ENCODE measurements around the gene MYBPH. TPM values are rescaled to one million over a fixed set of nuclear protein-coding genes. Genes with fewer than 3 reads are reported as not detected.

Gene MYBPH
- total RNA-seq, 2 donors from 2014 or later = not detected

DNA sequence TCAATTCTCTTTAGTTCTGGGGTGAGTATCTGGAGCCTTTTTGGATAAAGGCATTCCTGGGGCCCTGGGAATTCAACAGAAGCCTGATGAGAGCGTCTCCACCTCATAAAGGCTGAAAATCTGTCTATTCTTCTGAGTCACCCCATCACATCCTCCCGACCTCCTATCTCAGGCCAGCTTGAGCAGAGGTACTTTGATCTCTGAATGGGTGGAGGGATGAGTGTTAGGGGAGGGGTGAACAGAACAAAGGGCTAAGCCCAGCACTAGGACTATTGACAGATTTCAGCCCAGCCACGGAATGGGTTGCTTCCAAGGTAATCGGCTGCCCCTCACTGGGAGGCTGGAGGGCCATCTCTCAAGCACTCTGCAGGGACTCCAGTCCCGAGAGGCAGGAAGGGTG lies 2.5 kb upstream of the MYBPH start:
- Histone ChIP-seq H3K27ac (no peak overlapping the region), H3K27me3 (no peaks in the 10 kb centered on the region), H3K4me1 (peaks cover 0 to 11% of the 10 kb centered on the region in 2 donors), H3K9me3 (no peaks in the 10 kb centered on the region), H3K4me3 (no peak overlapping the region), H3K36me3 (no peaks in the 10 kb centered on the region)
- no peak for DNase-seq (ENCODE audit: low spot score)
- TF ChIP-seq, protein P1, sequence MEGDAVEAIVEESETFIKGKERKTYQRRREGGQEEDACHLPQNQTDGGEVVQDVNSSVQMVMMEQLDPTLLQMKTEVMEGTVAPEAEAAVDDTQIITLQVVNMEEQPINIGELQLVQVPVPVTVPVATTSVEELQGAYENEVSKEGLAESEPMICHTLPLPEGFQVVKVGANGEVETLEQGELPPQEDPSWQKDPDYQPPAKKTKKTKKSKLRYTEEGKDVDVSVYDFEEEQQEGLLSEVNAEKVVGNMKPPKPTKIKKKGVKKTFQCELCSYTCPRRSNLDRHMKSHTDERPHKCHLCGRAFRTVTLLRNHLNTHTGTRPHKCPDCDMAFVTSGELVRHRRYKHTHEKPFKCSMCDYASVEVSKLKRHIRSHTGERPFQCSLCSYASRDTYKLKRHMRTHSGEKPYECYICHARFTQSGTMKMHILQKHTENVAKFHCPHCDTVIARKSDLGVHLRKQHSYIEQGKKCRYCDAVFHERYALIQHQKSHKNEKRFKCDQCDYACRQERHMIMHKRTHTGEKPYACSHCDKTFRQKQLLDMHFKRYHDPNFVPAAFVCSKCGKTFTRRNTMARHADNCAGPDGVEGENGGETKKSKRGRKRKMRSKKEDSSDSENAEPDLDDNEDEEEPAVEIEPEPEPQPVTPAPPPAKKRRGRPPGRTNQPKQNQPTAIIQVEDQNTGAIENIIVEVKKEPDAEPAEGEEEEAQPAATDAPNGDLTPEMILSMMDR (IDR thresholded peaks at IDR 0.05) = no peak

DNA sequence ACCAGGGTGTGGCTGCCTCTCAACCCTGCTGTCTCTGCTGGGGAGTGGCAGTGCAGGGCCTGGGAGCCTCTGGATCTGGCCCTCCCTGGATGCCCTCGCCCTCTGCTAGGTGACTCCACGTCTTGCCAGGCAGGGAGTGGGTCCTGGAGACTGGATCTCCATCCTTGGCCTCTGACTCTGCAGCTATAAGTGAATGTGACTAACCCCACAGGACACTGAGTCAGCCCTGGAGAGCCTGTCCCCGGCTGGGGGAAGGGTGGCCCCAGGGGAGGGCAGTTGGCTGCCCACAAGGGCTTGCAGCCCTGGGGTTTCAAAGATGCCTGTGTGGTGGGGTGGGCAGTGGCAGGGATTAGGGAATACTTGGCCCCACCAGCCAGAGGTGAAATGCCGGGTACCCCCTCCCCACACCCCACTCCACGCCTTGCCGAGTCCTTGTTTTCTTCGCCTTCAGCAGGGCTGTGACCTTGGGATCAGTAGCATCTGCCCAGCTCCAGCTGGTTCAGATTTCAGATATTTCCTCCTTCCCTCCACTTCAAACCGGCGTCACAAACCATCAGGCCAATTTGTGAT lies 1.9 kb upstream of the MYBPH start:
- TF ChIP-seq, protein P1 (IDR thresholded peaks at IDR 0.05) = no peak
- Histone ChIP-seq H3K36me3 (no peaks in the 10 kb centered on the region), H3K27ac (no peak overlapping the region), H3K27me3 (no peaks in the 10 kb centered on the region), H3K9me3 (no peaks in the 10 kb centered on the region), H3K4me1 (peaks cover 0 to 16% of the 10 kb centered on the region in 2 donors), H3K4me3 (no peak overlapping the region)
- no peak for DNase-seq (ENCODE audit: low spot score)

DNA sequence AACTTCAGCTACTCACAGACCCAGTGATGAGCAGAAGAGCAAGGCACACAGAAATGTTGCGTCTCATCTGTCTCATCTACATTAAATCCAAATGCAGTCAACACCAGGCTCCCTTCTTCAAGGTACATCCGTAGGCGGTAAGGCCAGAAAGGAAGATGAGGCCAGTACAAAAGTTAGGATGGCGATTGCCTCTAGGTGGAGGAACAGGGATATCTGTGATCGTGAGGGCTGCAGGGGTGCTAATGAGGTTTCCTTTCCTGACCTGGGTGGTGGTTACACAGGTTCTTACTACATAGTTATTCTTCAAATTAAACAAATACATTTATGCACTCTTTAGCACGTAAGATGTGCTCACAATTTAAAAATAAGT lies 1.4 kb upstream of the MYBPH start:
- Histone ChIP-seq H3K4me1 (peaks cover 0 to 19% of the 10 kb centered on the region in 2 donors), H3K36me3 (no peaks in the 10 kb centered on the region), H3K27ac (no peak overlapping the region), H3K4me3 (no peak overlapping the region), H3K27me3 (no peaks in the 10 kb centered on the region), H3K9me3 (no peaks in the 10 kb centered on the region)
- DNase-seq (ENCODE audit: low spot score) = no peak
- TF ChIP-seq, protein P1 (IDR thresholded peaks at IDR 0.05) = no peak

DNA sequence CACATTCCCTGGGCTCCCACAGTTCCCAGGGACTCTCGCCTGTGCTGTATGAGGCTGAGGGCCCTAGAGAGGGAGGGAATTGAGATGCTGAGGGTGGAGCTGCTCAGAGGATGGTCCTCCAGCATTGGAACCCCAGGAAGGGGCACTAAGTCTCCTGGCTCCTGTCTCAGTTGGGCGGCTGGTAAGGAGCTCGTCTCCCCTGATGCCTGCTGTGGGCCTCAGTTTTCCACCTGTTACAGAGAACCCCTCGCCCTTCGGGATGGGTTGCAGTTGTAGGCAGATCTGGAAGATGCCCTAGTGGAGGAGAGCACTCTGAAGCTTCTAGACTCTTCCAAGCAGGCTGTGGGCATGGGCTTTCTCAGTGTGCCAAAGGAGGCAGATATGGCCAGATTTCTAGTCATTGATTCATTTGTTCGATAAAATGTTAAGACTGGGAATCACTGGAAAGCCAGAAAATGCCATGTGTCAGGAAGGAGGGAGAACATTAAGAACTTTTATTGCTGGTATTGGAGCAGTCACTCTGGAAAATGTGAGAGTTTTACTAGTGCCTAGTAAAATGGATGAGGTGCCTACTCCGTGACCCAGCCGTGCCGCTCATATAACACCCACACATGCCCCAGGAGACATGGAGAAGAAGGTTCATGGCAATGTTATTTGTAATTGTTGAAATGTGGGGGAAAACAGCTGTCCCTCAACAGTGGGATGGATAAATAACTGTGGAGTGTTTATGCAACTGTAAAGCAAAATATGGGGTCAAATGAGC lies 828 bp upstream of the MYBPH start:
- Histone ChIP-seq H3K9me3 (no peaks in the 10 kb centered on the region), H3K4me1 (peaks cover 0 to 19% of the 10 kb centered on the region in 2 donors), H3K27me3 (no peaks in the 10 kb centered on the region), H3K27ac (no peak overlapping the region), H3K4me3 (no peak overlapping the region), H3K36me3 (no peaks in the 10 kb centered on the region)
- no peak for DNase-seq (ENCODE audit: low spot score)
- TF ChIP-seq, protein P1 (IDR thresholded peaks at IDR 0.05) = no peak

DNA sequence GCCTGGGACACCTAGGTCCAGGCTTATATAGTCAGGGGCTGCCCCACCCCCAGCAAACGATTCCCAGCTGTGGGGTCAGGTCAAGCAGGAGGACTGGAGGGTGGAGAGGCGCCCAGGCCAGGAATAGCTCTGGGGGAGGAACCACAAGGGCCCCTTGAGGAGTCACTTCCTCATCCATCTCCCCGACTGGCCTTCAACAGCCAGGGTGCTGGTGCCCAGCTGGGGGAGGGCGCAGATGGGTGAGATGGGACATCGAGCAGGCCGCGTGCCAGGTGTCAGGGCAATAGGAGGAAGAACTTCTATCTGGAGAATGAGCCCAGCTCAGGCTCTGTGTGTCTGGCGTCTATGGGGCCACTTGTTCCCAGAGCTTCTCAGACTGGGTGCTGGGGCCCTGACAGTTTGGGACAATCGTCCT lies 208 bp upstream of the MYBPH start:
- no peaks in the 10 kb centered on the region for H3K27me3 ChIP-seq
- no peak for DNase-seq (ENCODE audit: low spot score)
- H3K27ac ChIP-seq = no peak overlapping the region
- peaks cover 0 to 19% of the 10 kb centered on the region in 2 donors for H3K4me1 ChIP-seq
- no peak overlapping the region for H3K4me3 ChIP-seq
- TF ChIP-seq, protein P1 (IDR thresholded peaks at IDR 0.05) = no peak
- H3K9me3 ChIP-seq = no peaks in the 10 kb centered on the region
- no peaks in the 10 kb centered on the region for H3K36me3 ChIP-seq

All from right atrium auricular region (tissue), 2 donors.